GM23338 (cell line): Measurements from ENCODE around the gene RBM3. TPM values are rescaled to one million over a fixed set of nuclear protein-coding genes. Genes with fewer than 3 reads are reported as not detected.
"Not testable (repeated sequence)": the region's sequence is repeated elsewhere in the genome, so short reads cannot be mapped to it uniquely, and the experiment has no call there.

Experiments
- ATAC-seq: fragments of 200-7000 bp; cut with Tn5 transposase; 3 replicates; pipeline ENCODE4 v1.9.1; 2020
- DNase-seq: peaks from one replicate; pipeline ENCODE4 v3.0.0-alpha.2; 2015; ENCODE audit warnings: low spot score
- H2AFZ ChIP-seq: fragments of 200-600 bp; sonication (generic); 2 replicates; pipeline ENCODE4 v1.8.0; 2016; ENCODE audit warnings: antibody characterized with exemption, mild to moderate bottlenecking, moderate library complexity
- H3F3A ChIP-seq: fragments of 200-600 bp; sonication (generic); replicated peaks from 2 replicates; pipeline ENCODE4 v1.8.0; 2017; ENCODE audit warnings: antibody characterized with exemption, mixed run types, low read depth
- H3K27ac ChIP-seq: fragments of 200-600 bp; sonication (generic); 2 replicates; pipeline ENCODE4 v1.6.1; 2016; ENCODE audit warnings: low read depth
- H3K27me3 ChIP-seq: fragments of 200-600 bp; sonication (generic); 2 replicates; pipeline ENCODE4 v1.8.0; 2016; ENCODE audit warnings: mild to moderate bottlenecking, mixed run types, moderate library complexity; ENCODE audit not compliant: insufficient read depth
- H3K36me3 ChIP-seq: fragments of 200-600 bp; sonication (generic); 2 replicates; pipeline ENCODE4 v1.8.0; 2016; ENCODE audit warnings: mild to moderate bottlenecking; ENCODE audit not compliant: insufficient read depth
- H3K4me1 ChIP-seq: fragments of 200-600 bp; sonication (generic); 2 replicates; pipeline ENCODE4 v1.8.0; 2016; ENCODE audit warnings: mild to moderate bottlenecking, moderate library complexity; ENCODE audit not compliant: insufficient read depth
- H3K4me2 ChIP-seq: fragments of 200-600 bp; sonication (generic); 2 replicates; pipeline ENCODE4 v1.7.1; 2017; ENCODE audit warnings: mixed run types
- H3K4me3 ChIP-seq: fragments of 200-600 bp; sonication (generic); 2 replicates; pipeline ENCODE4 v1.6.1; 2016; ENCODE audit warnings: mixed run types
- H3K79me2 ChIP-seq: fragments of 200-600 bp; sonication (generic); replicated peaks from 2 replicates; pipeline ENCODE4 v1.8.0; 2017; ENCODE audit warnings: mild to moderate bottlenecking; ENCODE audit not compliant: insufficient read depth
- H3K9me2 ChIP-seq: fragments of 200-600 bp; sonication (generic); 2 replicates; pipeline ENCODE4 v1.8.0; 2017; ENCODE audit not compliant: insufficient read depth
- H4K20me1 ChIP-seq: fragments of 200-600 bp; sonication (generic); replicated peaks from 2 replicates; pipeline ENCODE4 v1.8.0; 2017; ENCODE audit warnings: mild to moderate bottlenecking; ENCODE audit not compliant: insufficient read depth
- H3K27ac Mint-ChIP-seq: 2 replicates; pipeline ENCODE4 v1.8.0; 2020; ENCODE audit warnings: inconsistent platforms, mild to moderate bottlenecking, moderate library complexity, mixed read lengths
- H3K27me3 Mint-ChIP-seq: 3 replicates; pipeline ENCODE4 v1.8.0; 2022; ENCODE audit warnings: low read depth, mild to moderate bottlenecking, moderate library complexity, mixed read lengths, inconsistent platforms; ENCODE audit not compliant: insufficient read depth, poor library complexity
- H3K36me3 Mint-ChIP-seq: 3 replicates; pipeline ENCODE4 v1.8.0; 2021; ENCODE audit warnings: low read depth, mild to moderate bottlenecking, inconsistent platforms, moderate library complexity, mixed read lengths
- H3K4me1 Mint-ChIP-seq: 3 replicates; pipeline ENCODE4 v1.8.0; 2020; ENCODE audit warnings: mild to moderate bottlenecking, inconsistent platforms, mixed read lengths
- H3K4me3 Mint-ChIP-seq: 3 replicates; pipeline ENCODE4 v1.8.0; 2021; ENCODE audit warnings: moderate library complexity, mild to moderate bottlenecking, inconsistent platforms, mixed read lengths
- H3K9me3 Mint-ChIP-seq: 3 replicates; pipeline ENCODE4 v1.8.0; 2020; ENCODE audit warnings: moderate library complexity, mild to moderate bottlenecking, inconsistent platforms, mixed read lengths
- CTCF ChIP-seq, 2 experiments: fragments of 200-600 bp in 1 of 2; sonication (generic) in 1 of 2; conservative IDR thresholded peaks; 2 replicates each; pipeline versions ENCODE4 v1.5.1 to v1.6.1; 2016 to 2017; ENCODE audit warnings: antibody characterized with exemption in 2 of 2, low read depth in 2 of 2, mild to moderate bottlenecking in 2 of 2, moderate library complexity in 1 of 2
- EZH2phosphoT487 ChIP-seq: fragments of 200-600 bp; sonication (generic); IDR thresholded peaks from one replicate; pipeline ENCODE4 v1.8.1; 2018; ENCODE audit warnings: antibody characterized with exemption; ENCODE audit not compliant: unreplicated experiment
- NANOG ChIP-seq: IDR thresholded peaks from 2 replicates; pipeline ENCODE4 v1.6.1; 2016; ENCODE audit warnings: antibody characterized with exemption, borderline replicate concordance
- POLR2AphosphoS5 ChIP-seq: IDR thresholded peaks from 2 replicates; pipeline ENCODE4 v1.6.1; 2016; ENCODE audit warnings: antibody characterized with exemption, low read depth
- REST ChIP-seq: IDR thresholded peaks from one replicate; pipeline ENCODE4 v1.6.1; 2018; ENCODE audit warnings: antibody characterized with exemption; ENCODE audit not compliant: unreplicated experiment
- polyA plus RNA-seq: library from polyadenylated mRNA; unstranded; fragments of >200 nt; fragmentation: Nextera tagmentation; extraction: Ambion mirVana; gene quantifications from 2 replicates; pipeline ENCODE4 v1.2.1, GENCODE V29; 2016
- total RNA-seq: library from RNA; depleted of rRNA; stranded (reverse); fragments of >200 nt; shearing (Covaris generic); gene quantifications from 2 replicates; pipeline ENCODE4 v1.2.3, GENCODE V29; 2014
- TF ChIP-seq, protein P1 (sequence below): fragments of 250-450 bp; sonication (Bioruptor Pico); IDR thresholded peaks from 2 replicates; pipeline ENCODE4 v1.5.0; 2020; ENCODE audit warnings: mild to moderate bottlenecking, moderate library complexity
- TF ChIP-seq, protein P2 (sequence below): IDR thresholded peaks from 2 replicates; pipeline ENCODE4 v1.6.1; 2016; ENCODE audit warnings: antibody characterized with exemption

Gene RBM3
- total and polyA plus RNA-seq, 2 experiments from 2014 or later, result 77.5 to 103 TPM

GRCh38 chrX:48548871-48549270, 25.4 kb upstream of the RBM3 start (continued):
- TF ChIP-seq, protein P1, sequence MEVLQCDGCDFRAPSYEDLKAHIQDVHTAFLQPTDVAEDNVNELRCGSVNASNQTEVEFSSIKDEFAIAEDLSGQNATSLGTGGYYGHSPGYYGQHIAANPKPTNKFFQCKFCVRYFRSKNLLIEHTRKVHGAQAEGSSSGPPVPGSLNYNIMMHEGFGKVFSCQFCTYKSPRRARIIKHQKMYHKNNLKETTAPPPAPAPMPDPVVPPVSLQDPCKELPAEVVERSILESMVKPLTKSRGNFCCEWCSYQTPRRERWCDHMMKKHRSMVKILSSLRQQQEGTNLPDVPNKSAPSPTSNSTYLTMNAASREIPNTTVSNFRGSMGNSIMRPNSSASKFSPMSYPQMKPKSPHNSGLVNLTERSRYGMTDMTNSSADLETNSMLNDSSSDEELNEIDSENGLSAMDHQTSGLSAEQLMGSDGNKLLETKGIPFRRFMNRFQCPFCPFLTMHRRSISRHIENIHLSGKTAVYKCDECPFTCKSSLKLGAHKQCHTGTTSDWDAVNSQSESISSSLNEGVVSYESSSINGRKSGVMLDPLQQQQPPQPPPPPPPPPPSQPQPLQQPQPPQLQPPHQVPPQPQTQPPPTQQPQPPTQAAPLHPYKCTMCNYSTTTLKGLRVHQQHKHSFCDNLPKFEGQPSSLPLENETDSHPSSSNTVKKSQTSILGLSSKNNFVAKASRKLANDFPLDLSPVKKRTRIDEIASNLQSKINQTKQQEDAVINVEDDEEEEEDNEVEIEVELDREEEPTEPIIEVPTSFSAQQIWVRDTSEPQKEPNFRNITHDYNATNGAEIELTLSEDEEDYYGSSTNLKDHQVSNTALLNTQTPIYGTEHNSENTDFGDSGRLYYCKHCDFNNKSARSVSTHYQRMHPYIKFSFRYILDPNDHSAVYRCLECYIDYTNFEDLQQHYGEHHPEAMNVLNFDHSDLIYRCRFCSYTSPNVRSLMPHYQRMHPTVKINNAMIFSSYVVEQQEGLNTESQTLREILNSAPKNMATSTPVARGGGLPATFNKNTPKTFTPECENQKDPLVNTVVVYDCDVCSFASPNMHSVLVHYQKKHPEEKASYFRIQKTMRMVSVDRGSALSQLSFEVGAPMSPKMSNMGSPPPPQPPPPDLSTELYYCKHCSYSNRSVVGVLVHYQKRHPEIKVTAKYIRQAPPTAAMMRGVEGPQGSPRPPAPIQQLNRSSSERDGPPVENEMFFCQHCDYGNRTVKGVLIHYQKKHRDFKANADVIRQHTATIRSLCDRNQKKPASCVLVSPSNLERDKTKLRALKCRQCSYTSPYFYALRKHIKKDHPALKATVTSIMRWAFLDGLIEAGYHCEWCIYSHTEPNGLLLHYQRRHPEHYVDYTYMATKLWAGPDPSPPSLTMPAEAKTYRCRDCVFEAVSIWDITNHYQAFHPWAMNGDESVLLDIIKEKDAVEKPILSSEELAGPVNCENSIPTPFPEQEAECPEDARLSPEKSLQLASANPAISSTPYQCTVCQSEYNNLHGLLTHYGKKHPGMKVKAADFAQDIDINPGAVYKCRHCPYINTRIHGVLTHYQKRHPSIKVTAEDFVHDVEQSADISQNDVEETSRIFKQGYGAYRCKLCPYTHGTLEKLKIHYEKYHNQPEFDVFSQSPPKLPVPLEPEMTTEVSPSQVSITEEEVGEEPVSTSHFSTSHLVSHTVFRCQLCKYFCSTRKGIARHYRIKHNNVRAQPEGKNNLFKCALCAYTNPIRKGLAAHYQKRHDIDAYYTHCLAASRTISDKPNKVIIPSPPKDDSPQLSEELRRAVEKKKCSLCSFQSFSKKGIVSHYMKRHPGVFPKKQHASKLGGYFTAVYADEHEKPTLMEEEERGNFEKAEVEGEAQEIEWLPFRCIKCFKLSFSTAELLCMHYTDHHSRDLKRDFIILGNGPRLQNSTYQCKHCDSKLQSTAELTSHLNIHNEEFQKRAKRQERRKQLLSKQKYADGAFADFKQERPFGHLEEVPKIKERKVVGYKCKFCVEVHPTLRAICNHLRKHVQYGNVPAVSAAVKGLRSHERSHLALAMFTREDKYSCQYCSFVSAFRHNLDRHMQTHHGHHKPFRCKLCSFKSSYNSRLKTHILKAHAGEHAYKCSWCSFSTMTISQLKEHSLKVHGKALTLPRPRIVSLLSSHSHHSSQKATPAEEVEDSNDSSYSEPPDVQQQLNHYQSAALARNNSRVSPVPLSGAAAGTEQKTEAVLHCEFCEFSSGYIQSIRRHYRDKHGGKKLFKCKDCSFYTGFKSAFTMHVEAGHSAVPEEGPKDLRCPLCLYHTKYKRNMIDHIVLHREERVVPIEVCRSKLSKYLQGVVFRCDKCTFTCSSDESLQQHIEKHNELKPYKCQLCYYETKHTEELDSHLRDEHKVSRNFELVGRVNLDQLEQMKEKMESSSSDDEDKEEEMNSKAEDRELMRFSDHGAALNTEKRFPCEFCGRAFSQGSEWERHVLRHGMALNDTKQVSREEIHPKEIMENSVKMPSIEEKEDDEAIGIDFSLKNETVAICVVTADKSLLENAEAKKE (CRISPR knock-in tag), result no peak

DNA sequence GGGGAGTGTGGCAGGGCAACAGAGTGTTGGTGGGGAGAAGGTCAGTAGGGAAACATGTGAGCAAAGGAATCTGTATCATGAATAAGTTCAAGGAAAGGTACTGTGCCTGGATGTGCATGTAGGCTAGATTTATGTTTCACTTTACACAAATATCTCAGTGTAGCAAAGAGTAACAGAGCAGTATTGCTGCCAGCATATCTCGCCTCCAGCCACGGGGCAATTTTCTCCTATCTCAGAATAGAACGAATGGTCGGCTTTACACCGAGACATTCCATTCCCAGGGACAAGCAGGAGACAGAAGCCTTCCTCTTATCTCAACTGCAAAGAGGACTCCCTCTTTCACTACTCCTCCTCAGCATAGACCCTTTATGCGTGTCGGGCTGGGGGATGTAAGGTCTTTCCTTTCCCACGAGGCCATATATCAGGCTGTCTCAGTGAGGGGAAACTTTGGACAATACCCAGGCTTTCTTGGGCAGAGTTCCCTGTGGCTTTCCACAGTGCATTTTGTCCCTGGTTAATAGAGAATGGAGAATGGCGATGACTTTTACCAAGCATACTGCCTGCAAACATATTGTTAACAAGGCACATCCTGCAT, 18.5 kb upstream of the RBM3 start:
- DNase-seq, H3K4me1 ChIP-seq, H3K27ac Mint-ChIP-seq, ATAC-seq, H3K4me2 ChIP-seq, H3F3A ChIP-seq, H3K4me3 ChIP-seq, H3K79me2 ChIP-seq, H3K9me3 Mint-ChIP-seq, H3K36me3 ChIP-seq, H3K9me2 ChIP-seq, H2AFZ ChIP-seq, H4K20me1 ChIP-seq, H3K27me3 ChIP-seq, H3K27ac ChIP-seq, H3K27me3 Mint-ChIP-seq, H3K4me1 Mint-ChIP-seq, H3K4me3 Mint-ChIP-seq, H3K36me3 Mint-ChIP-seq: not testable (repeated sequence)

GRCh38 chrX:48558271-48558670, 16.0 kb upstream of the RBM3 start:
- Histone ChIP-seq H3K9me2 (no peaks in the 10 kb centered on the region), H3K4me2 (no peak overlapping the region), H3K4me1 (no peaks in the 10 kb centered on the region), H3K4me3 (no peak overlapping the region), H4K20me1 (no peaks in the 10 kb centered on the region), H3K36me3 (no peaks in the 10 kb centered on the region), H3F3A (no peaks in the 10 kb centered on the region), H3K27ac (no peak overlapping the region), H3K27me3 (no peaks in the 10 kb centered on the region), H3K79me2 (no peaks in the 10 kb centered on the region), H2AFZ (no peak overlapping the region)
- Mint-ChIP-seq H3K4me3 (no peak overlapping the region), H3K9me3 (no peaks in the 10 kb centered on the region), H3K27ac (no peak overlapping the region), H3K27me3 (no peaks in the 10 kb centered on the region), H3K36me3 (peaks cover 12% of the 10 kb centered on the region; the same call in 2 of the 3 replicates), H3K4me1 (peaks cover 3% of the 10 kb centered on the region; the same call in 1 of the 3 replicates)
- ATAC-seq (no peak), DNase-seq (no peak)
- TF ChIP-seq, protein P2, sequence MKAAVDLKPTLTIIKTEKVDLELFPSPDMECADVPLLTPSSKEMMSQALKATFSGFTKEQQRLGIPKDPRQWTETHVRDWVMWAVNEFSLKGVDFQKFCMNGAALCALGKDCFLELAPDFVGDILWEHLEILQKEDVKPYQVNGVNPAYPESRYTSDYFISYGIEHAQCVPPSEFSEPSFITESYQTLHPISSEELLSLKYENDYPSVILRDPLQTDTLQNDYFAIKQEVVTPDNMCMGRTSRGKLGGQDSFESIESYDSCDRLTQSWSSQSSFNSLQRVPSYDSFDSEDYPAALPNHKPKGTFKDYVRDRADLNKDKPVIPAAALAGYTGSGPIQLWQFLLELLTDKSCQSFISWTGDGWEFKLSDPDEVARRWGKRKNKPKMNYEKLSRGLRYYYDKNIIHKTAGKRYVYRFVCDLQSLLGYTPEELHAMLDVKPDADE, result no peak
- TF ChIP-seq REST, result no peak
- no peak for TF ChIP-seq CTCF (conservative IDR thresholded peaks at IDR 0.05; ENCODE audit: low read depth in 2 of 2)
- no peak for TF ChIP-seq NANOG
- no peak for TF ChIP-seq EZH2phosphoT487
- TF ChIP-seq POLR2AphosphoS5, result no peak
